Measurements from ENCODE around the gene SPTBN4.

Gene SPTBN4

GRCh38 chr19:40614622-40615411, 148.0 kb downstream of the SPTBN4 start (continued):
- TF ChIP-seq, protein P1, sequence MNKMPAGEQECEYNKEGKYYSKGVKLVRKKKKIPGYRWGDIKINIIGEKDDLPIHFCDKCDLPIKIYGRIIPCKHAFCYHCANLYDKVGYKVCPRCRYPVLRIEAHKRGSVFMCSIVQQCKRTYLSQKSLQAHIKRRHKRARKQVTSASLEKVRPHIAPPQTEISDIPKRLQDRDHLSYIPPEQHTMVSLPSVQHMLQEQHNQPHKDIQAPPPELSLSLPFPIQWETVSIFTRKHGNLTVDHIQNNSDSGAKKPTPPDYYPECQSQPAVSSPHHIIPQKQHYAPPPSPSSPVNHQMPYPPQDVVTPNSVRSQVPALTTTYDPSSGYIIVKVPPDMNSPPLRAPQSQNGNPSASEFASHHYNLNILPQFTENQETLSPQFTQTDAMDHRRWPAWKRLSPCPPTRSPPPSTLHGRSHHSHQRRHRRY (tag by site-specific recombination; IDR thresholded peaks at IDR 0.05), result no peak
- TF ChIP-seq, protein P2, sequence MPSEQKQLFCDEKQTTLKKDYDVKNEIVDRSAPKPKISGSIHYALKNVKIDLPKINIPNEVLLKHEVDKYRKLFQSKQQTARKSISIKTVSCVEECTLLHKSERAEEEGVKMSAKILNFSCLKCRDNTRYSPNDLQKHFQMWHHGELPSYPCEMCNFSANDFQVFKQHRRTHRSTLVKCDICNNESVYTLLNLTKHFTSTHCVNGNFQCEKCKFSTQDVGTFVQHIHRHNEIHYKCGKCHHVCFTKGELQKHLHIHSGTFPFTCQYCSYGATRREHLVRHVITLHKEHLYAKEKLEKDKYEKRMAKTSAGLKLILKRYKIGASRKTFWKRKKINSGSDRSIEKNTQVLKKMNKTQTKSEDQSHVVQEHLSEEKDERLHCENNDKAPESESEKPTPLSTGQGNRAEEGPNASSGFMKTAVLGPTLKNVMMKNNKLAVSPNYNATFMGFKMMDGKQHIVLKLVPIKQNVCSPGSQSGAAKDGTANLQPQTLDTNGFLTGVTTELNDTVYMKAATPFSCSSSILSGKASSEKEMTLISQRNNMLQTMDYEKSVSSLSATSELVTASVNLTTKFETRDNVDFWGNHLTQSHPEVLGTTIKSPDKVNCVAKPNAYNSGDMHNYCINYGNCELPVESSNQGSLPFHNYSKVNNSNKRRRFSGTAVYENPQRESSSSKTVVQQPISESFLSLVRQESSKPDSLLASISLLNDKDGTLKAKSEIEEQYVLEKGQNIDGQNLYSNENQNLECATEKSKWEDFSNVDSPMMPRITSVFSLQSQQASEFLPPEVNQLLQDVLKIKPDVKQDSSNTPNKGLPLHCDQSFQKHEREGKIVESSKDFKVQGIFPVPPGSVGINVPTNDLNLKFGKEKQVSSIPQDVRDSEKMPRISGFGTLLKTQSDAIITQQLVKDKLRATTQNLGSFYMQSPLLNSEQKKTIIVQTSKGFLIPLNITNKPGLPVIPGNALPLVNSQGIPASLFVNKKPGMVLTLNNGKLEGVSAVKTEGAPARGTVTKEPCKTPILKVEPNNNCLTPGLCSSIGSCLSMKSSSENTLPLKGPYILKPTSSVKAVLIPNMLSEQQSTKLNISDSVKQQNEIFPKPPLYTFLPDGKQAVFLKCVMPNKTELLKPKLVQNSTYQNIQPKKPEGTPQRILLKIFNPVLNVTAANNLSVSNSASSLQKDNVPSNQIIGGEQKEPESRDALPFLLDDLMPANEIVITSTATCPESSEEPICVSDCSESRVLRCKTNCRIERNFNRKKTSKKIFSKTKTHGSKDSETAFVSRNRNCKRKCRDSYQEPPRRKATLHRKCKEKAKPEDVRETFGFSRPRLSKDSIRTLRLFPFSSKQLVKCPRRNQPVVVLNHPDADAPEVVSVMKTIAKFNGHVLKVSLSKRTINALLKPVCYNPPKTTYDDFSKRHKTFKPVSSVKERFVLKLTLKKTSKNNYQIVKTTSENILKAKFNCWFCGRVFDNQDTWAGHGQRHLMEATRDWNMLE (tag by site-specific recombination; conservative IDR thresholded peaks at IDR 0.05; ENCODE audit: low read depth), result no peak
- TF ChIP-seq, protein P3, sequence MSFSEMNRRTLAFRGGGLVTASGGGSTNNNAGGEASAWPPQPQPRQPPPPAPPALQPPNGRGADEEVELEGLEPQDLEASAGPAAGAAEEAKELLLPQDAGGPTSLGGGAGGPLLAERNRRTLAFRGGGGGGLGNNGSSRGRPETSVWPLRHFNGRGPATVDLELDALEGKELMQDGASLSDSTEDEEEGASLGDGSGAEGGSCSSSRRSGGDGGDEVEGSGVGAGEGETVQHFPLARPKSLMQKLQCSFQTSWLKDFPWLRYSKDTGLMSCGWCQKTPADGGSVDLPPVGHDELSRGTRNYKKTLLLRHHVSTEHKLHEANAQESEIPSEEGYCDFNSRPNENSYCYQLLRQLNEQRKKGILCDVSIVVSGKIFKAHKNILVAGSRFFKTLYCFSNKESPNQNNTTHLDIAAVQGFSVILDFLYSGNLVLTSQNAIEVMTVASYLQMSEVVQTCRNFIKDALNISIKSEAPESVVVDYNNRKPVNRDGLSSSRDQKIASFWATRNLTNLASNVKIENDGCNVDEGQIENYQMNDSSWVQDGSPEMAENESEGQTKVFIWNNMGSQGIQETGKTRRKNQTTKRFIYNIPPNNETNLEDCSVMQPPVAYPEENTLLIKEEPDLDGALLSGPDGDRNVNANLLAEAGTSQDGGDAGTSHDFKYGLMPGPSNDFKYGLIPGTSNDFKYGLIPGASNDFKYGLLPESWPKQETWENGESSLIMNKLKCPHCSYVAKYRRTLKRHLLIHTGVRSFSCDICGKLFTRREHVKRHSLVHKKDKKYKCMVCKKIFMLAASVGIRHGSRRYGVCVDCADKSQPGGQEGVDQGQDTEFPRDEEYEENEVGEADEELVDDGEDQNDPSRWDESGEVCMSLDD (tag by site-specific recombination; IDR thresholded peaks at IDR 0.05), result no peak
- TF ChIP-seq GLIS1 (tag by site-specific recombination; IDR thresholded peaks at IDR 0.05), result no peak; the same call in 1 of the 2 replicates
- TF ChIP-seq ZNF37A (tag by site-specific recombination; IDR thresholded peaks at IDR 0.05), result no peak
- TF ChIP-seq ZNF677 (tag by site-specific recombination; IDR thresholded peaks at IDR 0.05), result no peak
- TF ChIP-seq ZSCAN23 (tag by site-specific recombination; IDR thresholded peaks at IDR 0.05), result no peak
- no peak for TF ChIP-seq ZNF174 (tag by site-specific recombination; IDR thresholded peaks at IDR 0.05)
- TF ChIP-seq, protein P4, sequence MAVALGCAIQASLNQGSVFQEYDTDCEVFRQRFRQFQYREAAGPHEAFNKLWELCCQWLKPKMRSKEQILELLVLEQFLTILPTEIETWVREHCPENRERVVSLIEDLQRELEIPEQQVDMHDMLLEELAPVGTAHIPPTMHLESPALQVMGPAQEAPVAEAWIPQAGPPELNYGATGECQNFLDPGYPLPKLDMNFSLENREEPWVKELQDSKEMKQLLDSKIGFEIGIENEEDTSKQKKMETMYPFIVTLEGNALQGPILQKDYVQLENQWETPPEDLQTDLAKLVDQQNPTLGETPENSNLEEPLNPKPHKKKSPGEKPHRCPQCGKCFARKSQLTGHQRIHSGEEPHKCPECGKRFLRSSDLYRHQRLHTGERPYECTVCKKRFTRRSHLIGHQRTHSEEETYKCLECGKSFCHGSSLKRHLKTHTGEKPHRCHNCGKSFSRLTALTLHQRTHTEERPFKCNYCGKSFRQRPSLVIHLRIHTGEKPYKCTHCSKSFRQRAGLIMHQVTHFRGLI (tag by site-specific recombination; IDR thresholded peaks at IDR 0.05), result peak; percentile 24; the same call in 1 of the 2 replicates
- no peak for TF ChIP-seq ZNF747 (tag by site-specific recombination; IDR thresholded peaks at IDR 0.05)

- Histone ChIP-seq H3K36me3 (ENCODE audit: control insufficient read depth in 2 of 2, insufficient read depth in 1 of 2, low read length in 2 of 2) (peaks cover 13 to 15% of the 10 kb centered on the region in 2 experiments; a peak in 2 of 3 replicates), H3K4me3 (ENCODE audit: low read depth, low read length) (no peak overlapping the region), H3K27ac (ENCODE audit: extremely low read depth, low read depth, low read length) (no peak overlapping the region), H3K9me3 (ENCODE audit: control insufficient read depth, insufficient read depth, low read depth, low read length) (no peaks in the 10 kb centered on the region), H3K4me1 (ENCODE audit: control insufficient read depth, insufficient read depth, low read length) (peaks cover 9% of the 10 kb centered on the region)
- ChIA-PET CTCF (interaction anchor here (0.6 to 3.1 kb wide), 9 partner anchors 10 to 1178 kb away, joined by 3 to 42 read pairs (median 4); partner anchors contain the start of gene LTBP4), POLR2A (interaction anchor here (1.0 kb wide), 2 partner anchors 25 to 268 kb away, joined by 3 to 7 read pairs; partner anchors contain the start of genes C19orf47 and PLD3)
- TF ChIP-seq ZNF121 (tag by site-specific recombination; IDR thresholded peaks at IDR 0.05) (0 out of 2 replicates have a peak, but pooled peaks have one; percentile 46), SP7 (tag by site-specific recombination; IDR thresholded peaks at IDR 0.05) (no peak), ZBTB8A (tag by site-specific recombination; IDR thresholded peaks at IDR 0.05) (no peak), ZNF555 (tag by site-specific recombination; conservative IDR thresholded peaks at IDR 0.05) (no peak), ZNF596 (tag by site-specific recombination; IDR thresholded peaks at IDR 0.05) (no peak), ZNF561 (tag by site-specific recombination; IDR thresholded peaks at IDR 0.05; ENCODE audit: borderline replicate concordance) (no peak), ZSCAN23 (tag by site-specific recombination; IDR thresholded peaks at IDR 0.05) (no peak), YY2 (tag by site-specific recombination; IDR thresholded peaks at IDR 0.05) (no peak)
- TF ChIP-seq, protein P5, sequence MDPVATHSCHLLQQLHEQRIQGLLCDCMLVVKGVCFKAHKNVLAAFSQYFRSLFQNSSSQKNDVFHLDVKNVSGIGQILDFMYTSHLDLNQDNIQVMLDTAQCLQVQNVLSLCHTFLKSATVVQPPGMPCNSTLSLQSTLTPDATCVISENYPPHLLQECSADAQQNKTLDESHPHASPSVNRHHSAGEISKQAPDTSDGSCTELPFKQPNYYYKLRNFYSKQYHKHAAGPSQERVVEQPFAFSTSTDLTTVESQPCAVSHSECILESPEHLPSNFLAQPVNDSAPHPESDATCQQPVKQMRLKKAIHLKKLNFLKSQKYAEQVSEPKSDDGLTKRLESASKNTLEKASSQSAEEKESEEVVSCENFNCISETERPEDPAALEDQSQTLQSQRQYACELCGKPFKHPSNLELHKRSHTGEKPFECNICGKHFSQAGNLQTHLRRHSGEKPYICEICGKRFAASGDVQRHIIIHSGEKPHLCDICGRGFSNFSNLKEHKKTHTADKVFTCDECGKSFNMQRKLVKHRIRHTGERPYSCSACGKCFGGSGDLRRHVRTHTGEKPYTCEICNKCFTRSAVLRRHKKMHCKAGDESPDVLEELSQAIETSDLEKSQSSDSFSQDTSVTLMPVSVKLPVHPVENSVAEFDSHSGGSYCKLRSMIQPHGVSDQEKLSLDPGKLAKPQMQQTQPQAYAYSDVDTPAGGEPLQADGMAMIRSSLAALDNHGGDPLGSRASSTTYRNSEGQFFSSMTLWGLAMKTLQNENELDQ (tag by site-specific recombination; IDR thresholded peaks at IDR 0.05; ENCODE audit: low read depth), result no peak
- TF ChIP-seq, protein P1 (tag by site-specific recombination; IDR thresholded peaks at IDR 0.05), result no peak
- TF ChIP-seq, protein P6, sequence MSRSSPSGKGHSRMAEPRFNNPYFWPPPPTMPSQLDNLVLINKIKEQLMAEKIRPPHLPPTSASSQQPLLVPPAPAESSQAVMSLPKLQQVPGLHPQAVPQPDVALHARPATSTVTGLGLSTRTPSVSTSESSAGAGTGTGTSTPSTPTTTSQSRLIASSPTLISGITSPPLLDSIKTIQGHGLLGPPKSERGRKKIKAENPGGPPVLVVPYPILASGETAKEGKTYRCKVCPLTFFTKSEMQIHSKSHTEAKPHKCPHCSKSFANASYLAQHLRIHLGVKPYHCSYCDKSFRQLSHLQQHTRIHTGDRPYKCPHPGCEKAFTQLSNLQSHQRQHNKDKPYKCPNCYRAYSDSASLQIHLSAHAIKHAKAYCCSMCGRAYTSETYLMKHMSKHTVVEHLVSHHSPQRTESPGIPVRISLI (tag by site-specific recombination; IDR thresholded peaks at IDR 0.05), result 0 out of 2 replicates have a peak, but pooled peaks have one; percentile 77
These were observed 149.4 kb downstream of the SPTBN4 start for GRCh38 chr19:40616178-40616577.

Data from HEK293 (cell line).